Fibroblast of villous mesenchyme (primary cell): ENCODE results near the gene PITPNM3. TPM values are rescaled to one million over a fixed set of nuclear protein-coding genes. Genes with fewer than 3 reads are reported as not detected.

ENCODE experiments used
- DNase-seq: peaks from one replicate; pipeline ENCODE4 v3.0.0-alpha.2; 2010; ENCODE audit warnings: low read depth
- H3K4me3 ChIP-seq: 2 replicates; pipeline ENCODE4 v1.5.1; 2011; ENCODE audit warnings: low read depth, mild to moderate bottlenecking, low read length
- total RNA-seq: library from RNA; depleted of rRNA; stranded (reverse); fragments of >200 nt; gene quantifications from 2 replicates; pipeline ENCODE4 v1.2.3, GENCODE V29; 2012
- TF ChIP-seq, protein P1 (sequence below): IDR thresholded peaks from 2 replicates; pipeline ENCODE4 v1.5.1; 2012; ENCODE audit warnings: low read depth, mild to moderate bottlenecking, low read length; ENCODE audit not compliant: insufficient read depth

Gene PITPNM3
- total RNA-seq, 1 donor: under 0.01 TPM

DNA sequence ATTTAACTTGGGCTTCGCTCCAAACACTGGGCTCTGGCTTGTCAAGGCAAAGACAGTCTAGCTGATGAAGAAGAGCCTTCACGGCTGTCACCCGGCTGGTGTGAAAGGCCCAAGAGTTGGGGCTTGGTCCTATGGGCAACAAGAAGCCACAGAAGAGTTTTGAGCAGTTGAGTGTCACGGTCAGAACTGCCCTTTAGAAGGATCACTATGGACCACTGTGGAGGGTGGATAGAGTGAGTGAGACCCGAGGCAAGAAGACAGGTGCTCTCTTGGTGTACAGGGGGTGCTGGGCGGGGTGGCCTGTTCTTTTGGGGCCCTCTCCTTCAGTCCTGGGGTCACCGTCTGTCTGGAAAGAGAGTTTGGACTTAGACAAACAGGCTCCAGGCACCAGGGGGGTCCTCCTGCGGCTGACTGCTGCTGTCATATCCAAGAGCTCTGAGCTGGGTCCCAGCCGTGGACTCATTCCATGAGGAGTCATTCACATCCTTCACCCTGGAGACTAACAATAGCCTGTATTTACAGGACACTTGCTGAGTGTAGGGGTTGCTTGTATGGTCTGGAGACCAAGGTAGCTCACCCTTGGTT, 109.7 kb downstream of the PITPNM3 start:
- no peak for DNase-seq
- TF ChIP-seq, protein P1, sequence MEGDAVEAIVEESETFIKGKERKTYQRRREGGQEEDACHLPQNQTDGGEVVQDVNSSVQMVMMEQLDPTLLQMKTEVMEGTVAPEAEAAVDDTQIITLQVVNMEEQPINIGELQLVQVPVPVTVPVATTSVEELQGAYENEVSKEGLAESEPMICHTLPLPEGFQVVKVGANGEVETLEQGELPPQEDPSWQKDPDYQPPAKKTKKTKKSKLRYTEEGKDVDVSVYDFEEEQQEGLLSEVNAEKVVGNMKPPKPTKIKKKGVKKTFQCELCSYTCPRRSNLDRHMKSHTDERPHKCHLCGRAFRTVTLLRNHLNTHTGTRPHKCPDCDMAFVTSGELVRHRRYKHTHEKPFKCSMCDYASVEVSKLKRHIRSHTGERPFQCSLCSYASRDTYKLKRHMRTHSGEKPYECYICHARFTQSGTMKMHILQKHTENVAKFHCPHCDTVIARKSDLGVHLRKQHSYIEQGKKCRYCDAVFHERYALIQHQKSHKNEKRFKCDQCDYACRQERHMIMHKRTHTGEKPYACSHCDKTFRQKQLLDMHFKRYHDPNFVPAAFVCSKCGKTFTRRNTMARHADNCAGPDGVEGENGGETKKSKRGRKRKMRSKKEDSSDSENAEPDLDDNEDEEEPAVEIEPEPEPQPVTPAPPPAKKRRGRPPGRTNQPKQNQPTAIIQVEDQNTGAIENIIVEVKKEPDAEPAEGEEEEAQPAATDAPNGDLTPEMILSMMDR: no peak
- no peak overlapping the region for H3K4me3 ChIP-seq

DNA sequence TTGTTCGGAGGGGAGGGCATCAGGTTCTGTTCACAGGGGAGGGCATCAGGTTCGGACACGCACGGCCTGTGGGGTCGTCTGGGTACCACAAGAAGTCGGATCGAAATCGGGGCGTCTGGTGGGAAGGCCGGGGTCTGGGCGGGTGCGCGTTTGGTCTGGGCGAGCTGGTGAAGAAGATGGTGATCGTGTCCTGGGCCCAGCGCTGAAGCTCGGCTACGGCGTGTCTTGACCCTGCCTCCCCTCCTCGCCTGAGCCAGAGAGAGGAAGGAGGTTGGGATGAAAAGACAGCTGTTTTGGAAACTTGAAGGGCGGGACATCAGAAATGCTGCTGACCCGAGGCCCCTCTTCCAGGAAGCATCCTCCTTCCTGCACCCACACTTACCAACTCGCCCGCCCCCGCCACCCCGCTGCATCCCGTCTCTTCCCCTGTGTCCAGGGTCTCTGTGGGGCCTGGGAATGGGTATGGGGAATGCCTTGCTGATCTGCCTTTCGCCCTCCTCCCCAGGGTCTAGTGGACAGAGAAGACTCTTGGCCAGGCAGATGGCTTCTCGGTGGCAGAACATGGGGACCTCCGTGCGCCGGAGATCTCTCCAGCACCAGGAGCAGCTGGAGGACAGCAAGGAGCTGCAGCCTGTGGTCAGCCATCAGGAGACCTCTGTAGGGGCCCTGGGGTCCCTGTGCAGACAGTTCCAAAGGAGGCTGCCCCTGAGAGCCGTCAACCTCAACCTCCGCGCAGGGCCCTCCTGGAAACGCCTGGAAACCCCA, 111.6 kb downstream of the PITPNM3 start:
- peak overlapping the region; percentile 77 for H3K4me3 ChIP-seq
- DNase-seq: no peak
- TF ChIP-seq, protein P1: no peak

DNA sequence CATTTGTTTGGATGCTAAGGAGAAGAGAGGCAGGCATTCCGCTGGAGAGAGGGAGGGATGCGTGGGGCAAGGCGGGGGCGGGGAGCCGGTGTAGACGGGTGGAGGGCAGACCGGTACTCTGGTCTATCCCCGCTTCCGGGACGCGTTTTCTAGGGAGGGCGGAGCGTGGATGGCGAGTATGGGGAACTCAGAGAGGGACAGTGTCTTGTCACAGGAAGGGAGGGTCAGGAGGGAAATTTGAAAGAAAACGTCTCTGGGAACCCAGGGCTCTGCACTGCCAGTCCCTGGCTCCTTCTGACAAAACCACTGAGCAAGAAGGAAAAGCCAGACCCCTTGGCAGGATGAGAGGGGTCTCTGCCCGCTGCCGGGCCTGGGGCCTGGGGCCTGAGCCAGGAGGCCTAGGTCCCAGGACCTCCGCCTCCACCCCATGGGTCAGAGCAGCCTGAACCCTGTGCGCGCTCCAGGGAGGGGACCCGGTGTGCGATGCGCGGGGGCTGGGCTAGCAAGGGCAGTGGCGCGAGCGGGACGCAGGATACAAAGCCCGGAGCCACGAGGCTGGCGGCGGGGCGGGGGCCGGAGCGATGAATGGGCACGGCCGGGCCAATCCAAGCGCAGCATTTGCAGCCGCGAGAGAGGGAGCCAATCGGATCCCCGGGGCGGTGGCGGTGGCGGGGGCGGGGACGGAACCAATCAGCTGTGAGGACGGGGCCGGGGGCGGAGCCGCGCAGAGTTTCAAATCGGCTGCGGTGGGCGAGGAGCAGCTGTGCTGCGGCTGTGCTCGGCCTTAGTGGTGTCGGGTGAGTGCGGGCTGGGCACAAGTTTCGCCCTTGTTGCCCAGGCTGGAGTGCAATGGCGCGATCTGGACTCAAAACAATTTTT, 112.4 kb downstream of the PITPNM3 start, which contains the start of gene PIMREG:
TSS of gene PIMREG (plus strand) at position 764 of the 879 bp plus-strand sequence. CDS start 656 bp downstream, outside the sequence.
- TF ChIP-seq, protein P1: no peak
- DNase-seq: peak; percentile 91
- peak within 1 kb of the TSS; percentile 77 for H3K4me3 ChIP-seq

DNA sequence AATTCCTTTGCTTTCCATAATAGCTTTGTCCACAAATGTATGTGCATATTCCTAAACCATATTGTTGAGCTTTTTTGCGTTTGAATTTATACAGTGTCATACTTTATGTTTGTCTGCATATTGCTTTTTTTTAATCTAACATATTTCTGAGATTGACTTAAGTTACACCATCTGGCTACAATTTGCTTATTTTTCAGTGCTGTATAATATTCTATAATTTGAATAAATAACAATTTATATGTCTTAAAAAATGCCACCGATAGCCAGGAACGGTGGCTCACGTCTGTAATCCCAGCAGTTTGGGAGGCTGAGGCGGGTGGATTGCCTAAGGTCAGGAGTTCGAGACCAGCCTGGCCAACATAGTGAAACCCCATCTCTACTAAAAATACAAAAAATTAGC, 113.6 kb downstream of the PITPNM3 start:
- DNase-seq: no peak
- H3K4me3 ChIP-seq: no peak overlapping the region
- TF ChIP-seq, protein P1: no peak

DNA sequence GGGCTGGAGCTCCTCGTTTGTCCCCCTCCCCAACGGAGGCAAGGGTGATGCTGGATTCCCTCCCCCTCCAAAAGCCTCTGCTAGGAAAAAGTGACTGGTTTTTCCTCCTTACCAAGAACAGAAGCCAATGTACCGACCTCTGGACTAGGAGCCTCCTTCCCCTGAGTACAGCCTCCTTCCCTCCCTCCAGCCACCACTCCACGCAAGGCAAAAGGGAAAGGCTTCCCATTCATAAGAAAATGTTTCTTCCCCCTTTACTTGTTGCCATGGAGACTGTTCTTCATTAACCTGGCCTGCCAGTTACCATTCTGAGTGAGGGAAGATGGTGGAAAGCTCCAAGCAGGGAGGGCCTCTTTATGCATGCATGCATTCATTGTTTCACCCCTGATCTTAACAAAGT, 116.4 kb downstream of the PITPNM3 start:
- TF ChIP-seq, protein P1: no peak
- DNase-seq: no peak
- no peak overlapping the region for H3K4me3 ChIP-seq

DNA sequence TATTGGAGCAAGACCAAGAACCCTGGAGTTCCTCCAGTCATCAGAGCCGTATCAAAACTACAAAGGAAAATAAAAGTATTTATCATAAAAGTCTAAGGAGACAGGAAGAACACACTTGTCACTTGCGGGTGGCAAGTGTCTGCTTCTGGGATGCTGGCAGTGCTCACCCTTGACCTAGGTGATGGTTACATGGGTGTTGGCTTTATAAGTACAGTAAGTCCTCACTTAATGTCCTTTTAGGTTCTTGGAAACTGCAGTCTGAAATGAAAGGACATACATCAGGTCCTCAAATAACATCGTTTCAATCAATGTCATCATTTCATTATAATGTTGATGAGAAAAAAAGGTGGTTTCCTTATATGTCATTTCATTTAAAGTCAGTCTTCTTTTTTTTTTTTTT, 118.4 kb downstream of the PITPNM3 start:
- DNase-seq: no peak
- H3K4me3 ChIP-seq: no peak overlapping the region
- TF ChIP-seq, protein P1: no peak
